Thyroid gland (tissue), 4 donors: ENCODE results near the gene N4BP2L2.

Experiments
- CTCF ChIP-seq, 6 experiments: fragments of 200-600 bp in 3 of 6; fragments of 450-650 bp in 3 of 6; sonication (generic) in 3 of 6; IDR thresholded peaks; one replicate each; pipeline ENCODE4 v1.5.1; 2016 to 2019; ENCODE audit warnings: antibody characterized with exemption in 6 of 6, mild to moderate bottlenecking in 2 of 6, inconsistent platforms in 1 of 6, moderate library complexity in 1 of 6
- POLR2A ChIP-seq, 2 donors: fragments of 450-650 bp; IDR thresholded peaks; one replicate each; pipeline ENCODE4 v1.6.1; 2017; ENCODE audit warnings: antibody characterized with exemption in 2 of 2, mild to moderate bottlenecking in 2 of 2, moderate library complexity in 1 of 2

DNA sequence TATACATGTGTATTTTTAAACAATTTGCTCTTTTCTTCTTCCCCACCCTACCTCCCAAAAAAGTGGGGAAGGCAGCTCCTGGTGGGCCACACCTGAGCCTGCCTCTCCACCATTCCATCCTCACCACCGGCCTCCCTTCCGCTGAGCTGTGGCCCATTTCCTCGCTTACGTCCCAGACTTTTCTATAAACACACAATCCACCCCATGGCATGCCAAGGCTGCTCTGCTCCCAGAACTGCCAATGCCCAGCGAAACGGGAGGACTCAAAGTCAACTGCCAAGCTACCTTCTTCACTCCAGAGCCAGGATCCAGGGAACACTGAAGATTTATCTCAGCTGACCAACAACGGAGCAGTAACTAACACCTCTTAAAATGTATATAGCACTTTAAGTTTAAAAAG lies 113.4 kb downstream of the N4BP2L2 start:
- TF ChIP-seq CTCF (IDR thresholded peaks at IDR 0.05): no peak
- no peak for TF ChIP-seq POLR2A (IDR thresholded peaks at IDR 0.05)
